T-cell (primary cell): ENCODE measurements around the gene ACP1. TPM values are rescaled to one million over a fixed set of nuclear protein-coding genes. Genes with fewer than 3 reads are reported as not detected.

Experiments used
- ATAC-seq, 4 experiments: fragments of 200-7000 bp in 3 of 4; fragments of 150-1000 bp in 1 of 4; cut with Tn5 transposase; replicated peaks in 1 of 4; 1 replicate in 3 of 4; 2 replicates in 1 of 4; pipeline ENCODE4 v1.10.0; 2021; ENCODE audit warnings: moderate library complexity in 3 of 4, mild to moderate bottlenecking in 2 of 4, moderate number of reproducible peaks in 1 of 4
- CTCF ChIA-PET, 2 donors: fragments of 300-600 bp; sonication (Branson Sonifier 250); formaldehyde crosslinking; loops; one replicate each; lab custom pipeline; 2022; ENCODE audit warnings: antibody characterized with exemption in 2 of 2; lab: Charles Lee
- POLR2A ChIA-PET, 2 donors: fragments of 300-600 bp; sonication (Branson Sonifier 250); formaldehyde crosslinking; loops; one replicate each; lab custom pipeline; 2022; ENCODE audit warnings: antibody characterized with exemption in 2 of 2; lab: Charles Lee
- DNase-seq, 35 experiments: peaks; one replicate each; pipeline versions ENCODE4 v3.0.0 to v3.0.0-alpha.2; 2013 to 2023
- H3K27ac ChIP-seq: one replicate; pipeline ENCODE4 v1.5.1; 2013; ENCODE audit warnings: low read length
- H3K27me3 ChIP-seq, 2 experiments: replicated peaks in 1 of 2; 1 replicate in 1 of 2; 2 replicates in 1 of 2; pipeline versions ENCODE4 v1.6.1 to v1.7.0; 2013; ENCODE audit warnings: low read length in 1 of 2, mixed read lengths in 1 of 2; ENCODE audit not compliant: control insufficient read depth in 2 of 2, insufficient read depth in 2 of 2; ENCODE audit errors: extremely low read depth in 1 of 2
- H3K36me3 ChIP-seq, 2 donors: 1 replicate in 1 of 2; 2 replicates in 1 of 2; pipeline versions ENCODE4 v1.6.1 to v1.7.0; 2013; ENCODE audit warnings: low read length in 1 of 2; ENCODE audit not compliant: control insufficient read depth in 2 of 2, insufficient read depth in 1 of 2; ENCODE audit errors: extremely low read depth in 1 of 2
- H3K4me1 ChIP-seq, 2 experiments: 1 replicate in 1 of 2; 2 replicates in 1 of 2; pipeline versions ENCODE4 v1.6.1 to v1.7.0; 2013; ENCODE audit warnings: low read length in 2 of 2, mixed read lengths in 1 of 2; ENCODE audit not compliant: insufficient read depth in 2 of 2, control insufficient read depth in 1 of 2; ENCODE audit errors: extremely low read depth in 1 of 2
- H3K4me3 ChIP-seq, 2 donors: 1 replicate in 1 of 2; 2 replicates in 1 of 2; pipeline versions ENCODE4 v1.5.1 to v1.7.0; 2013; ENCODE audit warnings: mild to moderate bottlenecking in 2 of 2, low read length in 1 of 2, moderate library complexity in 1 of 2; ENCODE audit not compliant: control insufficient read depth in 1 of 2; ENCODE audit errors: extremely low read depth in 1 of 2
- H3K9me3 ChIP-seq: 2 replicates; pipeline ENCODE4 v1.7.0; 2013
- H3K27ac Mint-ChIP-seq, 2 donors: one replicate each; pipeline ENCODE4 v1.8.0; 2020 to 2021; ENCODE audit warnings: mild to moderate bottlenecking in 2 of 2, mixed read lengths in 2 of 2
- H3K27me3 Mint-ChIP-seq, 2 donors: one replicate each; pipeline ENCODE4 v1.8.0; 2021 to 2022; ENCODE audit warnings: mixed read lengths in 2 of 2
- H3K36me3 Mint-ChIP-seq: one replicate; pipeline ENCODE4 v1.8.0; 2021; ENCODE audit warnings: mixed read lengths
- H3K4me1 Mint-ChIP-seq, 3 donors: one replicate each; pipeline ENCODE4 v1.8.0; 2020 to 2022; ENCODE audit warnings: mixed read lengths in 3 of 3, mild to moderate bottlenecking in 1 of 3
- H3K4me3 Mint-ChIP-seq, 3 donors: one replicate each; pipeline ENCODE4 v1.8.0; 2020 to 2022; ENCODE audit warnings: mild to moderate bottlenecking in 3 of 3, mixed read lengths in 3 of 3, moderate library complexity in 3 of 3
- H3K9me3 Mint-ChIP-seq, 3 donors: one replicate each; pipeline ENCODE4 v1.8.0; 2020 to 2022; ENCODE audit warnings: mixed read lengths in 3 of 3
- WGBS: methylation state at CpG from one replicate; pipeline ENCODE4 v1.1.5; 2013; ENCODE audit warnings: missing lambda C conversion rate; ENCODE audit not compliant: insufficient coverage; 5-methylcytosine and 5-hydroxymethylcytosine counted together
- total RNA-seq, 35 experiments: library from RNA in 6 of 35; stranded (reverse) in 6 of 35; fragments of 120-200 nt in 1 of 35; gene quantifications; one replicate each; pipeline versions ENCODE4 v1.2.1 to v1.2.4 and lab custom pipeline; 2013 to 2026

The ACP1 gene
- total RNA-seq, 5 donors from 2014 or later (not counting 1 experiment from before 2014, with no cell fraction given), result 70.0 to 88.4 (median 85.5) TPM

DNA sequence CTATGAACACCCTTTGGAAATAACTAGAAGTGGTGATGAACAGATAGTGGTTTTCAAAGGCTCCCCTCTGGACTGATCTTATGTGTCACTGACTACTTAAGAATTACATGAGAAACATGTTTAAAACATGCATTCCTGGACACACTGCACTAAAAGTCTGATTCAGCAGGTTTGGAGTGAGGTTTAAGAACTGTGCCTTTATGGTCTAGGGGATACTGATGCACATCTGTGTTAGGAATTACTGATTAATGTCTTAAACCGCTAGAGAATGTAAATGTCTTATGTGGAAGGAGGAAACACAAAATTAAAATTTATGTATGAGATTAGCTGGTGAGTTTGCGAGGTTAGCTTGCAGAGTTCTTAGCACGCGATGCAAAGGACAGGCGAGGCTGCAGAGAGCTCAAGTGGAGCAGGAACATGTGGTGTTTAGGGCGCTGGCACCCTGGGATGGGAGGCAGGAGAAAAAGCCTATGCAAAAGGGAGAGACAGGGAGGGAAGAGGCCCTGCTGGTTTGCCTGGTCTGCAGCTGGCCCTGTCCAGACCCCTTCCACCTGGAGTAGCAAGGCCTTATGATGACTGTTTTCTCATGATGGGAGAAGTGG is 12.6 kb upstream of the ACP1 start:
- Mint-ChIP-seq H3K27ac (no peak overlapping the region), H3K27me3 (no peaks in the 10 kb centered on the region), H3K4me1 (no peaks in the 10 kb centered on the region), H3K4me3 (no peak overlapping the region), H3K36me3 (peaks cover 17% of the 10 kb centered on the region), H3K9me3 (peaks cover 0 to 1% (median 0%) of the 10 kb centered on the region in 3 donors)
- DNase-seq, result no peak
- ChIA-PET CTCF (no interaction called here), POLR2A (no interaction called here)
- WGBS, result 100% methylated on average over 5 of the region's 6 CpGs
- ATAC-seq, result no peak
- H3K4me1 ChIP-seq, result no peaks in the 10 kb centered on the region
- no peak overlapping the region for H3K27ac ChIP-seq
- H3K9me3 ChIP-seq, result no peaks in the 10 kb centered on the region
- no peaks in the 10 kb centered on the region for H3K27me3 ChIP-seq
- no peak overlapping the region for H3K4me3 ChIP-seq
- peaks cover 0 to 18% of the 10 kb centered on the region in 2 donors for H3K36me3 ChIP-seq

- H3K36me3 Mint-ChIP-seq, result peaks cover 21% of the 10 kb centered on the region
- no peak overlapping the region for H3K4me3 Mint-ChIP-seq
- peaks cover 0 to 10% (median under 1%) of the 10 kb centered on the region in 3 donors for H3K9me3 Mint-ChIP-seq
- H3K27ac Mint-ChIP-seq, result no peak overlapping the region
- no peaks in the 10 kb centered on the region for H3K4me1 ChIP-seq
- ChIA-PET POLR2A (no interaction called here), CTCF (no interaction called here)
- H3K4me1 Mint-ChIP-seq, result no peaks in the 10 kb centered on the region
- H3K4me3 ChIP-seq, result no peak overlapping the region
- ATAC-seq, result no peak
- DNase-seq, result no peak
- peaks cover 0 to 15% of the 10 kb centered on the region in 2 donors for H3K36me3 ChIP-seq
- H3K27me3 ChIP-seq, result no peaks in the 10 kb centered on the region
- no peaks in the 10 kb centered on the region for H3K9me3 ChIP-seq
- H3K27ac ChIP-seq, result no peak overlapping the region
- H3K27me3 Mint-ChIP-seq, result no peaks in the 10 kb centered on the region
- WGBS, result 91% methylated on average over 4 of the region's 8 CpGs
Observed at GRCh38 chr2:253202-253638, 11.5 kb upstream of the ACP1 start.

- Mint-ChIP-seq H3K27me3 (no peaks in the 10 kb centered on the region), H3K9me3 (peaks cover 0 to 17% (median 5%) of the 10 kb centered on the region in 3 donors), H3K4me1 (no peaks in the 10 kb centered on the region), H3K27ac (no peak overlapping the region), H3K4me3 (no peak overlapping the region), H3K36me3 (peaks cover 27% of the 10 kb centered on the region)
- ATAC-seq (no peak), DNase-seq (no peak)
- H3K36me3 ChIP-seq, result peaks cover 0 to 15% of the 10 kb centered on the region in 2 donors
- no peak overlapping the region for H3K27ac ChIP-seq
- no peaks in the 10 kb centered on the region for H3K4me1 ChIP-seq
- WGBS, result 98% methylated on average over 6 of the region's 7 CpGs
- no peaks in the 10 kb centered on the region for H3K27me3 ChIP-seq
- H3K9me3 ChIP-seq, result peaks cover 2% of the 10 kb centered on the region
- H3K4me3 ChIP-seq, result no peak overlapping the region
- ChIA-PET POLR2A (no interaction called here), CTCF (no interaction called here)
Observed at GRCh38 chr2:254241-254640, 10.5 kb upstream of the ACP1 start.

DNA sequence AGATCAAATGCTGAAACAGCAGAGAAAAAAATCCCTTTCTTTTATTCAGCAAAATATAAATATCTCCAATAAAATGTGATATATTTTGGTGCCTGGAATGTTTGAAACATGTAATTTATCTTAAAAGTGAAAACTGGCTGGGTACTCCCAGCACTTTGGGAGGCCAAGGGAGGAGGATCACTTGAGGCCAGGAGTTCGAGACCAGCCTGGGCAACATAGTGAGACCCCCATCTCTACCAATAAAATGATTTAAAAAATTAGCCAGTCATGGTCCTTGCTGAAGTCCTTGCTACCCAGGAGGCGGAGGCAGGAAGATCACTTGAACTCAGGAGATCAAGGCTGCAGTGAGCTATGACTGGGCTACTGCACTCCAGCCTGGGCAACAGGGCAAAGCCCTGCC is 9.6 kb upstream of the ACP1 start:
- Mint-ChIP-seq H3K36me3 (peaks cover 21% of the 10 kb centered on the region), H3K27ac (no peak overlapping the region), H3K4me3 (no peak overlapping the region), H3K9me3 (peaks cover 0 to 17% (median 5%) of the 10 kb centered on the region in 3 donors), H3K27me3 (no peaks in the 10 kb centered on the region), H3K4me1 (no peaks in the 10 kb centered on the region)
- ChIA-PET POLR2A (no interaction called here), CTCF (interaction anchor here in 1 of 2 donors (1.4 kb wide), 1 partner anchor 9 kb away, joined by 4 read pairs; no protein-coding TSS in a partner anchor)
- H3K4me3 ChIP-seq, result no peak overlapping the region
- no peaks in the 10 kb centered on the region for H3K27me3 ChIP-seq
- no peak overlapping the region for H3K27ac ChIP-seq
- DNase-seq (no peak), ATAC-seq (no peak)
- peaks cover 0 to 9% of the 10 kb centered on the region in 2 donors for H3K36me3 ChIP-seq
- H3K9me3 ChIP-seq, result peaks cover 2% of the 10 kb centered on the region
- 71% methylated on average over 1 of the region's 2 CpGs for WGBS
- no peaks in the 10 kb centered on the region for H3K4me1 ChIP-seq

GRCh38 chr2:256094-256493 is 8.7 kb upstream of the ACP1 start:
- peaks cover 2% of the 10 kb centered on the region for H3K9me3 ChIP-seq
- H3K27ac Mint-ChIP-seq, result no peak overlapping the region
- no peak for DNase-seq
- ATAC-seq, result no peak
- peaks cover 24% of the 10 kb centered on the region for H3K36me3 Mint-ChIP-seq
- no peaks in the 10 kb centered on the region for H3K27me3 Mint-ChIP-seq
- peaks cover 0 to 5% of the 10 kb centered on the region in 2 donors for H3K36me3 ChIP-seq
- H3K4me1 ChIP-seq, result no peaks in the 10 kb centered on the region
- no peak overlapping the region for H3K4me3 Mint-ChIP-seq
- WGBS, result no CpG with 5 or more reads among the region's 3 CpGs
- H3K4me1 Mint-ChIP-seq, result peaks cover 0 to 5% (median 4%) of the 10 kb centered on the region in 3 donors
- CTCF ChIA-PET, result interaction anchor here in 1 of 2 donors (1.2 kb wide), 1 partner anchor 9 kb away, joined by 6 read pairs; no protein-coding TSS in a partner anchor
- H3K27ac ChIP-seq, result no peak overlapping the region
- H3K4me3 ChIP-seq, result no peak overlapping the region
- POLR2A ChIA-PET, result no interaction called here
- H3K9me3 Mint-ChIP-seq, result peaks cover 0 to 17% (median 5%) of the 10 kb centered on the region in 3 donors
- no peaks in the 10 kb centered on the region for H3K27me3 ChIP-seq

GRCh38 chr2:257429-257828 is 7.3 kb upstream of the ACP1 start:
- CTCF ChIA-PET, result interaction anchor here in 1 of 2 donors (0.9 kb wide), 1 partner anchor 12 kb away, joined by 3 read pairs; no protein-coding TSS in a partner anchor

More at GRCh38 chr2:257429-257828, 7.3 kb upstream of the ACP1 start:
- ATAC-seq, result no peak
- Histone ChIP-seq H3K27ac (no peak overlapping the region), H3K9me3 (peaks cover 2% of the 10 kb centered on the region), H3K4me1 (no peaks in the 10 kb centered on the region), H3K36me3 (no peaks in the 10 kb centered on the region), H3K27me3 (no peaks in the 10 kb centered on the region), H3K4me3 (no peak overlapping the region)
- Mint-ChIP-seq H3K4me1 (peaks cover 0 to 13% (median 9%) of the 10 kb centered on the region in 3 donors), H3K4me3 (no peak overlapping the region), H3K9me3 (peaks cover 0 to 17% (median 5%) of the 10 kb centered on the region in 3 donors), H3K27ac (no peak overlapping the region), H3K27me3 (no peaks in the 10 kb centered on the region), H3K36me3 (peaks cover 17% of the 10 kb centered on the region)
- DNase-seq, result no peak
- 46% methylated on average over 2 of the region's 3 CpGs for WGBS
- POLR2A ChIA-PET, result interaction anchor here in 1 of 2 donors (0.6 kb wide), 1 partner anchor 404 kb away, joined by 3 read pairs; no protein-coding TSS in a partner anchor
